Heart left ventricle (tissue), 16 donors: ENCODE results near the gene FAM83E. TPM values are rescaled to one million over a fixed set of nuclear protein-coding genes. Genes with fewer than 3 reads are reported as not detected.

Source experiments
- ATAC-seq, 4 donors: fragments of 200-7000 bp; cut with Tn5 transposase; one replicate each; pipeline ENCODE4 v1.9.1; 2020 to 2022; ENCODE audit warnings: moderate library complexity in 4 of 4, mild to moderate bottlenecking in 3 of 4, moderate number of reproducible peaks in 1 of 4
- DNase-seq, 5 donors: peaks; one replicate each; pipeline ENCODE4 v3.0.0-alpha.2; 2020
- H3K27ac ChIP-seq, 12 donors: fragments of 200-600 bp; sonication (generic) in 4 of 12; one replicate each; pipeline versions ENCODE4 v1.5.0 to v1.8.0; 2016 to 2022; ENCODE audit warnings: mild to moderate bottlenecking in 2 of 12
- H3K27me3 ChIP-seq, 9 donors: fragments of 200-600 bp; sonication (generic) in 2 of 9; one replicate each; pipeline versions ENCODE4 v1.5.1 to v1.8.0; 2016 to 2022; ENCODE audit warnings: mild to moderate bottlenecking in 3 of 9
- H3K36me3 ChIP-seq, 9 donors: fragments of 200-600 bp; sonication (generic) in 2 of 9; one replicate each; pipeline versions ENCODE4 v1.5.0 to v1.8.0; 2018 to 2022; ENCODE audit warnings: mild to moderate bottlenecking in 2 of 9
- H3K4me1 ChIP-seq, 12 donors: fragments of 200-600 bp; sonication (generic) in 4 of 12; one replicate each; pipeline versions ENCODE4 v1.5.0 to v1.8.0; 2016 to 2022; ENCODE audit warnings: mild to moderate bottlenecking in 3 of 12
- H3K4me3 ChIP-seq, 12 donors: fragments of 200-600 bp; sonication (generic) in 4 of 12; one replicate each; pipeline versions ENCODE4 v1.5.0 to v1.8.0; 2017 to 2022; ENCODE audit warnings: mild to moderate bottlenecking in 9 of 12, moderate library complexity in 4 of 12
- H3K9me3 ChIP-seq, 12 donors: fragments of 200-600 bp; sonication (generic) in 4 of 12; one replicate each; pipeline versions ENCODE4 v1.5.0 to v1.8.0; 2016 to 2022; ENCODE audit warnings: mild to moderate bottlenecking in 1 of 12
- CTCF ChIP-seq, 12 donors: fragments of 200-600 bp; sonication (generic) in 4 of 12; IDR thresholded peaks; one replicate each; pipeline versions ENCODE4 v1.5.0 to v1.8.0; 2018 to 2022; ENCODE audit warnings: antibody characterized with exemption in 12 of 12, mild to moderate bottlenecking in 5 of 12
- POLR2A ChIP-seq, 2 donors: fragments of 450-650 bp; IDR thresholded peaks; one replicate each; pipeline ENCODE4 v1.6.1; 2017; ENCODE audit warnings: antibody characterized with exemption in 2 of 2, mild to moderate bottlenecking in 2 of 2, moderate library complexity in 2 of 2
- WGBS, 4 donors: extraction: QIAGEN DNeasy Blood & Tissue Kit in 2 of 4; methylation state at CpG; one replicate each; pipeline versions ENCODE4 v1.1.5 to v1.1.7; 2013 to 2018; 5-methylcytosine and 5-hydroxymethylcytosine counted together
- intact Hi-C, 10 donors: fragments of 100-400 bp; cut with DNase I; formaldehyde crosslinking; loops; one replicate each; pipeline versions ENCODE4 v1.11.1 to v1.14.2; 2022
- polyA plus RNA-seq, 2 donors: library from polyadenylated mRNA; stranded (reverse); fragments of 200-250 nt; gene quantifications; one replicate each; pipeline ENCODE4 v1.2.3, GENCODE V29; 2013
- total RNA-seq, 9 donors: library from RNA; depleted of rRNA in 2 of 9; stranded (reverse); fragments of >200 nt in 2 of 9; fragmentation: NEBNext Ultra II Directional in 3 of 9; extraction: Animal tissue kit (Norgen Biotek cat#: 25700) in 3 of 9; gene quantifications; one replicate each; pipeline versions ENCODE4 v1.1.0 to v1.2.4, GENCODE V29; 2016 to 2023
- donor health status: ischemic (EF 13 %, LVEDD 7.1; RV severe dilation, severe dysfunction).
- donor health status: healthy with polysubstance abuse.
- donor health status: DM: no; HTN: yes; CAD: no.
- donor health status: DM: no; HTN: no; CAD: no.
- donor health status: ischemic (EF 25% LVEDD 6.9; RV normal size, moderate dysfunction).
- donor health status: ischemic (EF 25% LVEDD 5.7; RV mildly dilated, moderate dysfunction).
- donor health status: healthy.
- donor health status: DM: yes; HTN: yes; CAD: no.
- donor health status: ischemic (EF 35%, LVEDD 5.7; RV mildly dilated, moderate dysfunction).
- donor health status: nonischemic (EF 11% LVEDD 7.7; RV severe dilation, severe dysfunction).
- donor health status: DM: yes; HTN: yes; CAD: no.
- donor health status: PGD.
- donor health status: ischemic (EF 29% LVEDD 5.4; RV normal size, mild dysfunction).
- donor health status: nonischemic (EF 23%, LVEDD 6.1; RV moderate dilation, normal function).

FAM83E gene
- total and polyA plus RNA-seq, 11 donors = 0.14 TPM; not detected in 10

GRCh38 chr19:48648134-48648533 is 33.3 kb upstream of the FAM83E start:
- no peak for DNase-seq
- no peaks in the 10 kb centered on the region for H3K36me3 ChIP-seq
- no peak for TF ChIP-seq POLR2A (IDR thresholded peaks at IDR 0.05)
- TF ChIP-seq CTCF (IDR thresholded peaks at IDR 0.05) = no peak
- H3K4me1 ChIP-seq = peaks cover 0 to 29% (median 13%) of the 10 kb centered on the region in 12 donors
- ATAC-seq = no peak
- intact Hi-C loops = loop anchor here (5.0 to 10.0 kb wide), 10 partner anchors 67 to 327 kb away; partner anchors contain the start of genes HSD17B14 (in 6 of the 10), MAMSTR (in 2 of the 10) and FTL (in 1 of the 10)
- no peak overlapping the region for H3K4me3 ChIP-seq
- H3K27ac ChIP-seq = no peak overlapping the region
- 54 to 67% (median 59%) methylated on average over 2 of the region's 2 CpGs for WGBS, 4 donors
- H3K27me3 ChIP-seq = no peaks in the 10 kb centered on the region
- no peaks in the 10 kb centered on the region for H3K9me3 ChIP-seq

GRCh38 chr19:48646722-48647216 is 31.9 kb upstream of the FAM83E start:
- TF ChIP-seq CTCF (IDR thresholded peaks at IDR 0.05) (no peak), POLR2A (IDR thresholded peaks at IDR 0.05) (no peak)
- intact Hi-C loops = loop anchor here (1.0 to 10.0 kb wide), 14 partner anchors 29 to 328 kb away; partner anchors contain the start of genes HSD17B14 (in 6 of the 10), MAMSTR (in 2 of the 10) and FTL (in 1 of the 10)
- Histone ChIP-seq H3K27me3 (no peaks in the 10 kb centered on the region), H3K36me3 (no peaks in the 10 kb centered on the region), H3K4me3 (peak overlapping the region in 10 of 12 donors; percentile 54 to 69 (median 60)), H3K9me3 (no peaks in the 10 kb centered on the region), H3K4me1 (peaks cover 0 to 29% (median 13%) of the 10 kb centered on the region in 12 donors), H3K27ac (peak overlapping the region in 9 of 12 donors; percentile 56 to 89 (median 83))
- 10 to 14% (median 12%) methylated on average over 7 to 10 of the region's 10 CpGs for WGBS, 4 donors
- DNase-seq = no peak
- no peak for ATAC-seq

- WGBS, 4 donors = 0 to 3% (median 1%) methylated on average over 14 to 33 of the region's 33 CpGs
Measured at GRCh38 chr19:48646001-48646721, 31.3 kb upstream of the FAM83E start, which contains the start of gene CA11. CA11 (minus strand) TSS chr19:48646187; CDS start chr19:48645632, 555 bp downstream.

More at GRCh38 chr19:48646001-48646721, 31.3 kb upstream of the FAM83E start, which contains the start of gene CA11:
- TF ChIP-seq CTCF (IDR thresholded peaks at IDR 0.05) (peak; percentile 82 to 98 (median 90)), POLR2A (IDR thresholded peaks at IDR 0.05) (no peak)
- intact Hi-C loops = loop anchor here (1.0 to 10.0 kb wide), 14 partner anchors 29 to 329 kb away; partner anchors contain the start of genes HSD17B14 (in 6 of the 10), MAMSTR (in 2 of the 10) and FTL (in 1 of the 10)
- no peaks in the 10 kb centered on the region for H3K9me3 ChIP-seq
- ATAC-seq (peak; percentile 69 to 92 (median 92)), DNase-seq (peak; percentile 89 to 94 (median 91))
- H3K27ac ChIP-seq = peak within 1 kb of the TSS; percentile 56 to 91 (median 82)
- H3K4me1 ChIP-seq = peaks cover 0 to 29% (median 13%) of the 10 kb centered on the region in 12 donors
- no peaks in the 10 kb centered on the region for H3K27me3 ChIP-seq
- no peaks in the 10 kb centered on the region for H3K36me3 ChIP-seq
- peak within 1 kb of the TSS; percentile 2 to 69 (median 58) for H3K4me3 ChIP-seq
